T-cell (primary cell): ENCODE results near the gene SHC2. TPM values are rescaled to one million over a fixed set of nuclear protein-coding genes. Genes with fewer than 3 reads are reported as not detected.

Source experiments
- ATAC-seq, 4 experiments: fragments of 200-7000 bp in 3 of 4; fragments of 150-1000 bp in 1 of 4; cut with Tn5 transposase; replicated peaks in 1 of 4; 1 replicate in 3 of 4; 2 replicates in 1 of 4; pipeline ENCODE4 v1.10.0; 2021; ENCODE audit warnings: moderate library complexity in 3 of 4, mild to moderate bottlenecking in 2 of 4, moderate number of reproducible peaks in 1 of 4
- CTCF ChIA-PET, 2 donors: fragments of 300-600 bp; sonication (Branson Sonifier 250); formaldehyde crosslinking; loops; one replicate each; lab custom pipeline; 2022; ENCODE audit warnings: antibody characterized with exemption in 2 of 2; lab: Charles Lee
- POLR2A ChIA-PET, 2 donors: fragments of 300-600 bp; sonication (Branson Sonifier 250); formaldehyde crosslinking; loops; one replicate each; lab custom pipeline; 2022; ENCODE audit warnings: antibody characterized with exemption in 2 of 2; lab: Charles Lee
- DNase-seq, 35 experiments: peaks; one replicate each; pipeline versions ENCODE4 v3.0.0 to v3.0.0-alpha.2; 2013 to 2023
- H3K27ac ChIP-seq: one replicate; pipeline ENCODE4 v1.5.1; 2013; ENCODE audit warnings: low read length
- H3K27me3 ChIP-seq, 2 experiments: replicated peaks in 1 of 2; 1 replicate in 1 of 2; 2 replicates in 1 of 2; pipeline versions ENCODE4 v1.6.1 to v1.7.0; 2013; ENCODE audit warnings: low read length in 1 of 2, mixed read lengths in 1 of 2; ENCODE audit not compliant: control insufficient read depth in 2 of 2, insufficient read depth in 2 of 2; ENCODE audit errors: extremely low read depth in 1 of 2
- H3K36me3 ChIP-seq, 2 donors: 1 replicate in 1 of 2; 2 replicates in 1 of 2; pipeline versions ENCODE4 v1.6.1 to v1.7.0; 2013; ENCODE audit warnings: low read length in 1 of 2; ENCODE audit not compliant: control insufficient read depth in 2 of 2, insufficient read depth in 1 of 2; ENCODE audit errors: extremely low read depth in 1 of 2
- H3K4me1 ChIP-seq, 2 experiments: 1 replicate in 1 of 2; 2 replicates in 1 of 2; pipeline versions ENCODE4 v1.6.1 to v1.7.0; 2013; ENCODE audit warnings: low read length in 2 of 2, mixed read lengths in 1 of 2; ENCODE audit not compliant: insufficient read depth in 2 of 2, control insufficient read depth in 1 of 2; ENCODE audit errors: extremely low read depth in 1 of 2
- H3K4me3 ChIP-seq, 2 donors: 1 replicate in 1 of 2; 2 replicates in 1 of 2; pipeline versions ENCODE4 v1.5.1 to v1.7.0; 2013; ENCODE audit warnings: mild to moderate bottlenecking in 2 of 2, low read length in 1 of 2, moderate library complexity in 1 of 2; ENCODE audit not compliant: control insufficient read depth in 1 of 2; ENCODE audit errors: extremely low read depth in 1 of 2
- H3K9me3 ChIP-seq: 2 replicates; pipeline ENCODE4 v1.7.0; 2013
- H3K27ac Mint-ChIP-seq, 2 donors: one replicate each; pipeline ENCODE4 v1.8.0; 2020 to 2021; ENCODE audit warnings: mild to moderate bottlenecking in 2 of 2, mixed read lengths in 2 of 2
- H3K27me3 Mint-ChIP-seq, 2 donors: one replicate each; pipeline ENCODE4 v1.8.0; 2021 to 2022; ENCODE audit warnings: mixed read lengths in 2 of 2
- H3K36me3 Mint-ChIP-seq: one replicate; pipeline ENCODE4 v1.8.0; 2021; ENCODE audit warnings: mixed read lengths
- H3K4me1 Mint-ChIP-seq, 3 donors: one replicate each; pipeline ENCODE4 v1.8.0; 2020 to 2022; ENCODE audit warnings: mixed read lengths in 3 of 3, mild to moderate bottlenecking in 1 of 3
- H3K4me3 Mint-ChIP-seq, 3 donors: one replicate each; pipeline ENCODE4 v1.8.0; 2020 to 2022; ENCODE audit warnings: mild to moderate bottlenecking in 3 of 3, mixed read lengths in 3 of 3, moderate library complexity in 3 of 3
- H3K9me3 Mint-ChIP-seq, 3 donors: one replicate each; pipeline ENCODE4 v1.8.0; 2020 to 2022; ENCODE audit warnings: mixed read lengths in 3 of 3
- WGBS: methylation state at CpG from one replicate; pipeline ENCODE4 v1.1.5; 2013; ENCODE audit warnings: missing lambda C conversion rate; ENCODE audit not compliant: insufficient coverage; 5-methylcytosine and 5-hydroxymethylcytosine counted together
- total RNA-seq, 35 experiments: library from RNA in 6 of 35; stranded (reverse) in 6 of 35; fragments of 120-200 nt in 1 of 35; gene quantifications; one replicate each; pipeline versions ENCODE4 v1.2.1 to v1.2.4 and lab custom pipeline; 2013 to 2026

Gene SHC2
- total RNA-seq, 5 donors from 2014 or later (not counting 1 experiment from before 2014, with no cell fraction given): 0.66 to 4.4 (median 3.4) TPM

GRCh38 chr19:493391-494170 is 32.7 kb upstream of the SHC2 start:
- peaks cover 4 to 8% of the 10 kb centered on the region in 2 donors for H3K27me3 Mint-ChIP-seq
- H3K4me3 ChIP-seq: no peak overlapping the region
- ChIA-PET CTCF (no interaction called here), POLR2A (no interaction called here)
- no peaks in the 10 kb centered on the region for H3K36me3 ChIP-seq
- WGBS: 64% methylated on average over 11 of the region's 23 CpGs
- no peak overlapping the region for H3K4me3 Mint-ChIP-seq
- H3K9me3 Mint-ChIP-seq: no peaks in the 10 kb centered on the region
- no peak overlapping the region for H3K27ac ChIP-seq
- peak overlapping the region in 1 of 2 donors; percentile 24 for H3K27ac Mint-ChIP-seq
- ATAC-seq: no peak
- peaks cover 0 to 32% of the 10 kb centered on the region in 2 experiments for H3K27me3 ChIP-seq
- H3K36me3 Mint-ChIP-seq: no peaks in the 10 kb centered on the region
- H3K4me1 ChIP-seq: peaks cover 0 to 32% of the 10 kb centered on the region in 2 experiments
- H3K9me3 ChIP-seq: no peaks in the 10 kb centered on the region
- H3K4me1 Mint-ChIP-seq: peaks cover 10 to 18% (median 18%) of the 10 kb centered on the region in 3 donors
- no peak for DNase-seq

- peak in 24 of 35 experiments; percentile 21 to 67 (median 48) for DNase-seq
- no peak overlapping the region for H3K4me3 Mint-ChIP-seq
- H3K9me3 Mint-ChIP-seq: no peaks in the 10 kb centered on the region
- Histone ChIP-seq H3K27ac (no peak overlapping the region), H3K36me3 (no peaks in the 10 kb centered on the region), H3K27me3 (peaks cover 0 to 20% of the 10 kb centered on the region in 2 experiments), H3K9me3 (no peaks in the 10 kb centered on the region), H3K4me3 (no peak overlapping the region), H3K4me1 (peaks cover 0 to 28% of the 10 kb centered on the region in 2 experiments)
- ATAC-seq: no peak
- peaks cover 16 to 21% (median 19%) of the 10 kb centered on the region in 3 donors for H3K4me1 Mint-ChIP-seq
- ChIA-PET POLR2A (no interaction called here), CTCF (interaction anchor here in 1 of 2 donors (0.6 to 1.0 kb wide), 2 partner anchors 14 to 26 kb away, joined by 3 to 7 read pairs; no protein-coding TSS in a partner anchor)
- WGBS: 82% methylated on average over 2 of the region's 19 CpGs
- H3K27ac Mint-ChIP-seq: no peak overlapping the region
- peaks cover 3 to 4% of the 10 kb centered on the region in 2 donors for H3K27me3 Mint-ChIP-seq
- H3K36me3 Mint-ChIP-seq: no peaks in the 10 kb centered on the region
These were observed 31.3 kb upstream of the SHC2 start for GRCh38 chr19:492091-492531.

- ATAC-seq (no peak), DNase-seq (peak in 3 of 35 experiments; percentile 23 to 50 (median 29))
- CTCF ChIA-PET: no interaction called here
- Histone ChIP-seq H3K36me3 (no peaks in the 10 kb centered on the region), H3K27ac (no peak overlapping the region), H3K27me3 (peaks cover 0 to 17% of the 10 kb centered on the region in 2 experiments), H3K4me1 (peaks cover 0 to 26% of the 10 kb centered on the region in 2 experiments), H3K9me3 (no peaks in the 10 kb centered on the region), H3K4me3 (no peak overlapping the region)
- 95% methylated on average over 21 of the region's 32 CpGs for WGBS
- no peak overlapping the region for H3K4me3 Mint-ChIP-seq
- POLR2A ChIA-PET: no interaction called here
- H3K9me3 Mint-ChIP-seq: no peaks in the 10 kb centered on the region
- H3K27me3 Mint-ChIP-seq: peaks cover 4 to 5% of the 10 kb centered on the region in 2 donors
- H3K4me1 Mint-ChIP-seq: peaks cover 16 to 21% (median 19%) of the 10 kb centered on the region in 3 donors
- no peaks in the 10 kb centered on the region for H3K36me3 Mint-ChIP-seq
- no peak overlapping the region for H3K27ac Mint-ChIP-seq
These were observed 30.4 kb upstream of the SHC2 start for GRCh38 chr19:491146-491741.

- DNase-seq: peak in 2 of 35 experiments; percentile 13 to 20
- Mint-ChIP-seq H3K27me3 (peaks cover 0 to 12% of the 10 kb centered on the region in 2 donors), H3K4me3 (peak overlapping the region; percentile 77 to 80 (median 78)), H3K36me3 (no peaks in the 10 kb centered on the region), H3K9me3 (no peaks in the 10 kb centered on the region), H3K27ac (peak overlapping the region; percentile 44 to 77), H3K4me1 (peaks cover 14 to 19% (median 15%) of the 10 kb centered on the region in 3 donors)
- Histone ChIP-seq H3K4me1 (peaks cover 0 to 18% of the 10 kb centered on the region in 2 experiments), H3K9me3 (no peaks in the 10 kb centered on the region), H3K36me3 (no peaks in the 10 kb centered on the region), H3K4me3 (peak overlapping the region; percentile 44), H3K27me3 (peaks cover 3 to 16% of the 10 kb centered on the region in 2 experiments), H3K27ac (no peak overlapping the region)
- ATAC-seq: peak in 3 of 4 experiments; percentile 13 to 30 (median 26)
- ChIA-PET CTCF (interaction anchor here in 1 of 2 donors (0.9 to 1.4 kb wide), 2 partner anchors 9 to 17 kb away, joined by 3 to 10 read pairs; no protein-coding TSS in a partner anchor), POLR2A (no interaction called here)
- WGBS: 31% methylated on average over 39 of the region's 61 CpGs
These were observed 28.8 kb upstream of the SHC2 start for GRCh38 chr19:489418-490196.

GRCh38 chr19:488505-489417 is 27.9 kb upstream of the SHC2 start:
- peak; percentile 77 to 95 (median 89) for DNase-seq
- Histone ChIP-seq H3K9me3 (no peaks in the 10 kb centered on the region), H3K4me1 (peaks cover 0 to 13% of the 10 kb centered on the region in 2 experiments), H3K27ac (peak overlapping the region; percentile 82), H3K36me3 (no peaks in the 10 kb centered on the region), H3K27me3 (peaks cover 3 to 25% of the 10 kb centered on the region in 2 experiments), H3K4me3 (peak overlapping the region; percentile 70 to 75)
- Mint-ChIP-seq H3K9me3 (no peaks in the 10 kb centered on the region), H3K27ac (peak overlapping the region; percentile 79 to 87), H3K27me3 (peaks cover 1 to 17% of the 10 kb centered on the region in 2 donors), H3K36me3 (no peaks in the 10 kb centered on the region), H3K4me1 (peaks cover 14 to 16% (median 14%) of the 10 kb centered on the region in 3 donors), H3K4me3 (peak overlapping the region; percentile 78 to 82 (median 80))
- ChIA-PET POLR2A (no interaction called here), CTCF (interaction anchor here in 1 of 2 donors (0.9 to 1.4 kb wide), 2 partner anchors 9 to 18 kb away, joined by 3 to 10 read pairs; no protein-coding TSS in a partner anchor)
- under 1% methylated on average over 111 of the region's 114 CpGs for WGBS
- peak; percentile 94 to 98 (median 98) for ATAC-seq
